Measurements from ENCODE around the gene TULP4.

Gene TULP4

DNA sequence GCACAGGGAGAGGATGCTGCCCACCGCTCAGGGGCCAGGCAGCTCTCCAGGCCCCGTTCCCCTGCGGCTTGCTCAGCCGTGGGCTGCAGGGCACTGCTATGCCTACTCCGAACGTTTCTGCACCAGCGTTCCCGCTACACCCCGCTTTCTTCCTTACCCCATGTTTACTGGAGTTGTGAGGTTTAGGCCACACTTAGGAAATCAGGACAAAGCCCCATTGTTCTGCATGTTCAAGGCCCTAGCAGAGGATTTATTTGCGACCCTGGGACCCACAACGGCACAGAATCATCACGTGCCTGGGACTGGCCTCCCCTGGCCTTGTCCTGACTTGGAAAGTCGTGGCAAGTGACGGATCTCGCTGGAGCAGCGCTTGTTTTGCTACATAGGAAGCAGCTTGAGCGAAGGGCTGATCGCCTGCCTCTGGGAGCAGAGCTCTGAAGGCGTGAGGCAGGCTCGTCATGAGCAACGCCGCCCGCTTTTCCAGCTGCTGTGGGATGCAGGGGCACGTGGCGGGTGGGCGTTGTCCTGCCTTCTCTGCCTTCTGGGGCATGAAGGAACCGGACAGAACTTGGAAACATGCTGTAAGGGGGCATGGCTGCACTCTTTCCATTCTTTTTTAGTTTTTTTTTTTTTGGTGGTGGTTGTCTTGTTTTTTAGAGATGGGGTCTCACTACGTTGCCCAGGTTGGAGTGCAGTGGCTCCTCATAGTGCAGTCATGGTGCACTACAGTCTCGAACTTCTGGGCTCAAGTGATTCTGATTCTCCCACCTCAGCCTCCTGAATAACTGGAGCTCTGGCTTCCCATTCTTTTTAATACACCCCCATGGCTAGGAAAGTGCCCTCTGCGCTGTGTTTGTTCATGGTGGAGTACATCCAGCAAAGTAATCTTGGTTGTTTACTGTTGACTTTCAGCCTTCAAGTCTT lies 233.0 kb downstream of the TULP4 start:
- no peak overlapping the region for H3K27ac ChIP-seq
- no peak for TF ChIP-seq CTCF (conservative IDR thresholded peaks at IDR 0.05; ENCODE audit: low read depth)
- ChIA-PET CTCF (no interaction called here), POLR2A (ENCODE audit: low non-redundant PET) (no interaction called here)
- no peak for DNase-seq (ENCODE audit: low spot score)

- POLR2A ChIA-PET (ENCODE audit: low non-redundant PET): no interaction called here
- H3K27ac ChIP-seq: no peak overlapping the region
- TF ChIP-seq CTCF (conservative IDR thresholded peaks at IDR 0.05; ENCODE audit: low read depth): no peak
- CTCF ChIA-PET: interaction anchor here (0.6 kb wide), 1 partner anchor 157 kb away, joined by 4 read pairs; no protein-coding TSS in a partner anchor
- no peak for DNase-seq (ENCODE audit: low spot score)
Observed at GRCh38 chr6:158548418-158549161, 236.3 kb downstream of the TULP4 start.

GRCh38 chr6:158552055-158552795 lies 240.0 kb downstream of the TULP4 start:
- DNase-seq (ENCODE audit: low spot score): no peak
- POLR2A ChIA-PET (ENCODE audit: low non-redundant PET): no interaction called here
- no peak for TF ChIP-seq CTCF (conservative IDR thresholded peaks at IDR 0.05; ENCODE audit: low read depth)
- CTCF ChIA-PET: interaction anchor here (0.6 to 1.9 kb wide), 4 partner anchors 9 to 559 kb away, joined by 3 to 10 read pairs (median 4); no protein-coding TSS in a partner anchor
- H3K27ac ChIP-seq: no peak overlapping the region

- CTCF ChIA-PET: interaction anchor here (0.9 to 1.9 kb wide), 2 partner anchors 9 to 332 kb away, joined by 3 to 10 read pairs; no protein-coding TSS in a partner anchor
- H3K27ac ChIP-seq: no peak overlapping the region
- POLR2A ChIA-PET (ENCODE audit: low non-redundant PET): no interaction called here
- DNase-seq (ENCODE audit: low spot score): no peak
- TF ChIP-seq CTCF (conservative IDR thresholded peaks at IDR 0.05; ENCODE audit: low read depth): no peak
Observed at GRCh38 chr6:158552796-158553138, 240.5 kb downstream of the TULP4 start.

DNA sequence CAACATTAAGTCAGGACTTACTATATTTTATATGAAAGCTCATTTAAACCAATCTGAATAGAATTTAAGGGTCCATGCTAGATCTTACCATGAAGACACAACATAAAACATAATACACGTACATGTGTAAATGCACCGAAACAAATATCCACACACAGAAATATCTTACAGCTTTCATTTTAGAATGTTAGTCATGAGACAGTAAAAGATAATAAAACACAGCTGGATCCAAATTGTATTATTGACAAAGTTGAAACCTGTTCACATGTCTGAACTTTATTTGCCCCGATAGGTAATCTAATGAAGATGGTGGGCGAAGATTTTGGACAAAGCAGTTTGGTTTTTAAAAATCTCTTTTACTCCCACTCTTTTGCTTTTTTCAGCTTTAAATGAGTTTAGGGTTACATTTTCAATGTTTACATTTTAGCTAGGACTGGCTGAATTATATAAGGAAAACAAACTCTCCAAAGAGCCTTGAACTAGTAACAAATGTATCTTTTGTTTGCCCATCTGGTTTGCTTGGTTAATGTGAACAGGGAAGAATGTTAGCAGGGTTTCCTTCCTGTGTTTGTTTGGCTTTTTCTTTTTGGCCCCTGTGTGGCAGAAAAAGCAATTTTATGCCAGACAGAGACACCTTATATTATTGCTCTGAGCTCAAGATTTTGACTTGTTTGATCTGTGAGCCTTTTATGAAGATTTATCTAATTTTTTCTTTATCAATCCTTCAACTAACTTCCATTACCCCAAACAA lies 242.5 kb downstream of the TULP4 start:
- POLR2A ChIA-PET (ENCODE audit: low non-redundant PET): no interaction called here
- CTCF ChIA-PET: interaction anchor here (0.6 to 0.7 kb wide), 3 partner anchors 29 to 325 kb away, joined by 3 read pairs; no protein-coding TSS in a partner anchor
- TF ChIP-seq CTCF (conservative IDR thresholded peaks at IDR 0.05; ENCODE audit: low read depth): no peak
- no peak overlapping the region for H3K27ac ChIP-seq
- no peak for DNase-seq (ENCODE audit: low spot score)
